Posterior vena cava (tissue), 2 donors: Measurements from ENCODE around the gene FOXO1. TPM values are rescaled to one million over a fixed set of nuclear protein-coding genes. Genes with fewer than 3 reads are reported as not detected.

Experiments
- DNase-seq: peaks from one replicate; pipeline ENCODE4 v3.0.0-alpha.2; 2020; ENCODE audit warnings: low spot score
- intact Hi-C, 2 donors: fragments of 100-400 bp; cut with DNase I; formaldehyde crosslinking; loops; one replicate each; pipeline versions ENCODE4 v1.14.1 to v1.14.2; 2022 to 2023
- total RNA-seq, 2 donors: library from RNA; stranded (reverse); fragmentation: NEBNext Ultra II Directional; extraction: Animal tissue kit (Norgen Biotek cat#: 25700); gene quantifications; one replicate each; pipeline ENCODE4 v1.2.1, GENCODE V29; 2021
- donor health status: DM: yes; HTN: yes; CAD: no.
- donor health status: DM: yes; HTN: yes; CAD: no.

The FOXO1 gene
- total RNA-seq, 2 donors from 2014 or later = 34.4 to 42.5 TPM

DNA sequence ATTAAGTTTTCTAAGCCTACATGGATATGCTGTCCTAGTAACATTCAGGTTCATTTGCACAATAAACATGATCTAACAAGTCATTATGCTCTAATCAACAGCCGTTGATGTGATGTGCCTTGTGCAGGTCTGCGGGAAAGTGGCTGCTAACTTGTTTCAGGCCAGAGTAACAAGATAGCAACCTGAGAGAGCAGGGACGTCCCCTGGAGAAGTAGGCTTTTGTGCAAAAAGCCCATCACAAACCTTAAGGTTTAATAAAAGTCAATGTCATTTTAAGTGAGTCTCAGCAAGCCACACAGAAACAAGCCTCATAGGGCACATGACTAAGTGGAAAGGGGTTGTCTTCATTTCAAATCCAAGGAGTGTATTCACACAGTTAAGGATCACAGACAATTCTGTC is 17.6 kb downstream of the FOXO1 start:
- intact Hi-C loops = no loop called here

DNA sequence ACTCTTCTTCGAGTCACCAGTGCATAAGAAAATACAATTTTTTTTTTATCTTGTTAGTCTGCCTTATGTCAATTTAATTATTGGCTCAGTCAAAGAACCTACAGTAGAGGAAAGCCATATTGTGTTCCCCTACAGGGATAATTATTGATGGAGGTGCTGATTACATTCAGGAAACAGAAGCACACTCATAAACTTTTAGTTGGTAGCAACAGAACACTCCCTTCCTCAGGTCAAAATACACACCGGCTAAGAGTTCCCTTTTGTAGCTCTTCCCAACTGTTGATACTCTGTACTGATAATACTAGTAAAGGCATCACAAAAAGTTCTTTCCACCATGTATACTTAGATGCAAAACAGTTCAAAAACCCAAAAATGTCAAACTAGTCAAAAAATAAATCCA is 18.4 kb downstream of the FOXO1 start:
- intact Hi-C loops = no loop called here
- no peak for DNase-seq

More for the DNA sequence above, 17.6 kb downstream of the FOXO1 start:
- DNase-seq = no peak

DNA sequence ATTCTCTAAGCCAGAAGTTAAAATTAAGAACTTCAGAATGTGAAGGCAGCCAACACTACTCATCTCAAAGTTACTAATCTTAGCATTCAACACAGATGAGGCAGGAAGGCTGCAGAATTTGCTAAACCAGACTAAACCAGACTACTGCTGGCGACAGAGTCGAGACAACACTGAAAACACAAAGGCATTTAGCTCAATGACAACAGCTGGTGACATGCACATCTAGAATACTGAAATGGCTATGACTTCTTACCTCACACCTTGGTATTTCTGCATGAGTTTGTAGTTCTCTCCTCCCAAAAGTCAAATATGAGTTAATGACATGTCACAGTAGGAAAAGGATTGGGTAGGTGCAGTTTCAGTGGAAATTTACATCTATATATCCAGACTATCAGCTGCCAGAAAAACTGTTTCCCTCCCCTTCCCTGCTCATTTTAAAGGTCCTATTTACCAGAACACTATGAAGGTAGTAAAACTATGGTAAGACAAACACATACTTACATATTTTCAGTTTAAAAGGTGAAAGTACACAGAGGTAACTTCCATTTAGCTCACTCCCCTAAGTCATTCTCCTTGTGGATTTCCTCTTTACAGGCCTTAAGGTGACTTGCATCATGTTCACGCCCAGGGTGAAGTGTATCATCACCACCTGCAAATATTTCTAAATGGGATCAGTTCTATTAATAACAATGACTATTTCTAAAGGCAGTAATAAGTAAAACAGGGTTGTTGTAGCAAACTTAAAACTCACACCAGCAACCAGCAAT is 21.4 kb downstream of the FOXO1 start:
- intact Hi-C loops = no loop called here
- DNase-seq = no peak

DNA sequence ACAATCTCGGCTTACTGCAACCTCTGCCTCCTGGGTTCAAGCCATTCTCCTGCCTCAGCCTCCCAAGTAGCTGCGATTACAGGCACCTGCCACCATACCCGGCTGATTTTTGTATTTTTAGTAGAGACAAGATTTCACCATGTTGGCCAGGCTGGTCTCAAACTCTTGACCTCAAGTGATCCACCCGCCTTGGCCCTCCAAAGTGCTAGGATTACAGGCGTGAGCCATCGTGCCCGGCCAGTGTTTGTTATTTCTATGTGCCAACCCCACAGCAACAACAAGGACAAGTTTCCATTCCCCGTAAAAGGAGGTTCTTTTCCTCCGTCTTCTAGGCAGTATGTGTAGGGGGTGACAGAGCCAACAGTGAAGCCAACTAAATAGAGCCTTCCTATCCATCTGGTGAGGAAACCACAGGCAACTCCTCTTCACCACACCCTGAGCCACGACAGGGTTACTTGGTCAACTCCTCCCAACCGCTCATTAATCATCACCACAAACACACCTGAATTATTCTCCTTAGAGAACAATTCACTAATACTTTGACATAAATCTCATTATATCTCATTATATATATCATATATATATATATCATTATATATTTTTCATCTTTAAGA is 25.5 kb downstream of the FOXO1 start:
- intact Hi-C loops = no loop called here
- DNase-seq = no peak

DNA sequence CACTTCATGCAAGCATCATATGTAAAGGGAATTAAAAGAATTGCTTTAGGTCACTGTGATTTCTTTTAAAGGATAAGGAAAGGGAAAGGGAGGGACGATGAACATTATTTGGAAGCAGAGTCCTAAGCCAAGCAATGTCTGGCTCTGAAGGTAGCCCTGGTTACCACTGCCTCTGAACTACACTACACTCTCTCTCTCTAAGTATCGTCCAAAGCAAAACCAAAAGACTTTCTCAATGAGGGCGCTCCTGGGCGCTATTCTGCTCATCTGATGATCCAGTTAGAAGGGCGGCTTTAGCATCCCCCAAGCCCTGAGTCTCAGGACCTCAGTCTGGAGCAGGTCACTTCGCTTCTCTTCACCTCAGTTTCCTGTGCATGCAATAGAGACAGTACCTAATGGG is 26.2 kb downstream of the FOXO1 start:
- intact Hi-C loops = no loop called here
- no peak for DNase-seq

DNA sequence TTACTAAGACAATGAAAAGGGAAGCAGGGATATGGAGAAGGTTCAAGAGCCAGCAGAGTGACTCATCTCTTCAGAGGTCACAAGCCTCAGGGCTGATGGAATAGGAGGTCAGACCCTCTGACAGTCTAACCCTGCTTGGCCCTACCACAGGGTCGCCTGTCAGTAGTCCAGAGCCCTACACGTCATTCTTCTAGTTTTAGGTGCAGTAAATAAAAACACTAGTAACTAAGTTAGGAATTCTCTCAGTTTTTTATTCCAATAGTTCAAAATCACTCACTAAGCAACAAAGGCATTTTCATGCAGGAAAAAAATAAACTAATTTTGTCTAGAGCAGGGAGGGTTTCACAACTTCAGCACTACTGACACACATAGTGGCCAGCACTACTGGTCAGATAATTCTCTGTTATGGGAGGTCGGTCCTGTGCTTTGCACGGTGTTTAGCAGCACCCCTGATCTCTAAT is 27.2 kb downstream of the FOXO1 start:
- intact Hi-C loops = no loop called here
- no peak for DNase-seq

DNA sequence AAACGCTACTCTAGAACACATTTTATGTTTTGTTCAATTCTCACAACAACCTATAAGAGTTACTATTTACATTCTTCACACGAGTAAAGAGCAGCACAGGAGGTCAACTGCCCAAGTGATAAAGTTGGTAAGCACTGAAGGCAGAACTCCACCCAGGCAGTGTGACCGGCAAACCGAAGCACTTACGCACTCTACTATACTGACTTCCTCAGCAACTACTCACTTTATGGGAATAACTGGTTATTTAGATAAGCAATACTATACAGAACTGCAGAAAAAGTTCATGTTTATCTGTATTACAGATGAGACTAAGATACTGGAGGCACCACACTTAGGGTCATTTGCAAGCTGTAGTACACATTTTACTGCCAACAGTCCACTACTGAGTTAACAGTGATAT is 28.8 kb downstream of the FOXO1 start:
- intact Hi-C loops = no loop called here
- no peak for DNase-seq

DNA sequence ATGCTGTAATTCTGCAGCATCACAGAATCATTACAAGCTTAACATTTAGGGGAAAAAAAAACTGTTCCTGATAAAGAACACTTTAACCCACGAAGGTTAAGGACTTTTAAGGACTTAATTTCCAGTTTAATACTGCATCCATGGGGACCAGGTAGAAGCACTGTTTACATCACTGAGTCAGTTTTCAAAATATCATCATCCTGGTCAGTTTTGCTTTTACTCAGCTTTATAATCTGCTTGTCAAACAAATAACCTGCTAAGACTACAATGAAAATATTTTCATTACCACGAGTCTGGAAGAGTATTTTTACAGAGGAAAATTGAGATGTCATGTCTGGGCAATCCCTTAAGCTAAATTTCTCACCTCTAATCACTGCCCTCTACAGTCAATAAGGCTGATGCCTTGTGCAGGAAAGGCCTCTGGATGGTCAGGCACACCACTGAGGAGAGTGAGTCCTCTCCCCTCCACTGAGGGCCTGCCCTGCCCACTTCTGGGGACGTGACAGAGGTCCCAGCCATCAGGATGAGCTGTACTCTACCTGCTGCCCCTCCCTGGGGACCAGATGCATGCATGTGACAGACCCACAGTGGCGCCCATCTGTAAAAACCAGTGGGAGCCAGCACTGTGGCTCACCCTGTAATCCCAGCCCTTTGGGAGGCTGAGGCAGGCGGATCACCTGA is 31.0 kb downstream of the FOXO1 start:
- intact Hi-C loops = no loop called here
- no peak for DNase-seq

DNA sequence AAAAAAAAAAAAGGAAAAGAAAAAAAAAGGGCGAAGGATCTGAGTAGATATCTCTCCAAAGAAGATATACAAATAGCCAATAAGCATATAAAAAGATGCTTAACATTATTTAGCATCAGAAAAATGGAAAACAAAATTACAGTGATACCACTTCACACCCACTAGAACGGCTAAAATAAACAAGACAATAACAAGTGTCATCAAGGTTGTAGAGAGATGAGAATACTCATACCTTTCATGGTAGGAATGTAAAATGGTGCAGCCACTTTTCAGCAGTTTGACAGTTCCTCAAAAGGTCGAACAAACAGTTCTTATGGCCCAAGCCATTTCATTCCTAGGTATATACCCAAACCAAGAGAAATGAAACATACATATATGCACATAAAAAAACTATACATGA is 33.5 kb downstream of the FOXO1 start:
- no peak for DNase-seq
- intact Hi-C loops = no loop called here

DNA sequence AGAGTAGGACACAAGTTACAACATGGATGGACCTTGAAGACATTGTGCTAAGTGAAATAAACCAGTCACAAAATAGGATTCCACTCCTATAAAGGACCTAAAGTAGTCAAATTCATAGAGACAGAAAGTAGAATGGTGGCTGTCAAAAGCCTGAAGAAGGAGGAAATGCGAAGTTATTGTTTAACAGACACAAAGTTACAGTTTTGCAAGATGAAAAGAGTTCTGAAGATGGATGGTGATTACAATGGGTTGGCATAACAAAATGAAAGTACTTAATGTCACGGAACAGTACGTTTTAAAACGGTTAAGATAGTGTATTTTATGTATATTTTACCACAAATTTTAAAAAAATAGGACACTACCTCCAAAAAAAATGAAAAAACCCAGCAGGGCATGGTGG is 34.8 kb downstream of the FOXO1 start:
- intact Hi-C loops = no loop called here
- no peak for DNase-seq

DNA sequence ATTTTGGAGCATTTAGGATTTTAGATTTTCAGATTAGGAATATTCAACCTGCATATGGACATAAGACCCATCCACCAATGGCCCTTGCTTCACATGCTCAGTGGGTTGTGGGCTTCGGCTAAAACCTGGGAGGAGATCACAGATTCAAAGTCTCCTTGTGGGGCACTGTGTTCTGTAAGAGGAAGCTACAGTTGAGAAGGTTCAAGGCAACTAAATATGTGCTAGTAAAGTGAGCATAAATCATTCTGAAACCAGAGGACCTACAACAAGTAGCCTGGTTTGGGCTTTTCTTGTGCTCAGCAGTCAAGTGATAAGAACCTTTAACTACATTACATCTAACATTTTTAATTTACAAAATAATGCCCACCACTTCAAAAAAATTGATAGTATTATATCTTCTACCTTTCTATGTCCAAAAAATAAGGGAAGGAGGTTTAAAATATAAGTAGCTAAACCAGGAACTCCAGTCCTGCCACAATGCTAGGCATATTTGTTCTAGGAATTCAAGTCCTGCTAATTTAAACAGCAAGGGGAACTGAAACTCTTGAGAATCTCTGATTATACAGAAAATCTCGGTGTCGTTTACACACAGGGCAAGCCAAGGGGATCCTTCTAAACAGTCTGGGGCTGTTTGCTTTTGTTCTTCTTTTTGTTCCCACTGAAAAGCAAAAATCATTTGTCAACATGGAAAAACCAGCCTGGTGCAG is 36.6 kb downstream of the FOXO1 start:
- no peak for DNase-seq
- intact Hi-C loops = no loop called here

DNA sequence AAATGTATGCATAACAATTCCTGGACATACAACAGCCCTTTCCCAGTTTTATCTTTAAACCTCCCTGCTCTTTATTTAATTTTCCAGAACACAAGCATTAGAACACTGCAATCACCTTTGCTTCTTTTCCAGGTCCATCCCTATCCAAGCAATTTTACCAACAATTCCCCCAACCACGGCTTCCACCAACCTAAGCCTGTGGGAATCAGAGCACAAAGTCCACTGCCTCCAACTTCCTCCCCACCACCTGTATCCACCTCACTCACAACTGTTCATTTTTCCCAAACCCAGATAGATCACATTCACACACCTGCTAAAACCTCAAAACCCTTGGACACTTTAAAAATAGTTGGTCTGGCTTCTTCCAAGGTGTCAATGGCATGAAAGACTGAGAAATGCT is 39.5 kb downstream of the FOXO1 start:
- no peak for DNase-seq
- intact Hi-C loops = no loop called here

DNA sequence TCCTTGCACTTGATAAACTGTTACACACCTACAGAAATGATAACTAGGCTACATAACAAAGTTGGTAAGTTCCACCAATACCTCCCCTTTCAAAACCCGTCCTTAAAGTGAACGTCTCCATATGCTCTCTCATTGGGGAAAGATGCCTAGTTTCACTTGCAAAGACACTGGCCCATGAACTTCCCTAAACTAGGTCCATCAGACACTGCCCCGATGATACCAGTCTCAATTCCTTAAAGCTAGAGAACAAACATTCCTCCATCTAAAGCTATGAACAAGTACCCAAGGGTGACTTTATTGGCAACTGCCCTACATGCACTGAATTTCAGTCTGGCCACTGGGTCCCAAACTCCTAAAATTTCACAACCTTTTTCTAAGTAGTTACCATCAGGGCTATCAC is 39.9 kb downstream of the FOXO1 start:
- DNase-seq = no peak
- intact Hi-C loops = no loop called here

DNA sequence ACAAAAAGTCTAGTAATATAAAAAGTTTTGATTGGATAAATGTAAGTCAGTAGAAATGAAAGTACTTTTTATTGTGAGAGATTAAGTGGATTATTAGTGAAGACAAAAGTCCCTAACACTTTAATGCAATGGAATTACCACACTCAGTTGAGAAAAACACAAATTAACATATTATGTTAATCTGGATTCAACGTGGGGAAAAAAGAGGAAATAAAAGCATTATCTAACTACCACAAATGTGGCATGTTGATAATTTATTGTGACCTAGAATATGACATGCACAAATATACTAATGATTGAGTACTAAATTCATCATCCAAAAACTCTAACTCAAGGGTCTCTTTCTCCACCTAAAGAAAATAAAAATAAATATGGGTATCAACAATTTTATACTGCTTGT is 41.5 kb downstream of the FOXO1 start:
- intact Hi-C loops = no loop called here
- no peak for DNase-seq

DNA sequence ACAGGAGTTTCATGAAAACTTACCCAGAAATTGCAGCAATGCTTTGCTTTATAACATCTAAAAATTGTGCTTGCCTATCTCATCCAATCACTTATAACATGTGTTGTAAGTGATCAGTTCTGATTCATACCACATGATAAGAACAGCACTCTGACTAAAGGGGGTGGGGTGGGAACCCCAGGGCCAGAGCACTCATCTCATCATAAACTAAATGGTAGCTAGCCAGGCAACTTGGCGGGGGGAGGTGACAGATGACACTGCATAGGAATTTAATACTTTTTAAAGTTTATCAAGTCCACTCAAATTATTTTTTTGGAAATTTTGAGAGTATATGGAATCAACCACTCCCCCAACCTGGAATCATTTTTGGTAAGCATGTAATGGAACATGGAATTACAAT is 42.1 kb downstream of the FOXO1 start:
- DNase-seq = no peak
- intact Hi-C loops = no loop called here

DNA sequence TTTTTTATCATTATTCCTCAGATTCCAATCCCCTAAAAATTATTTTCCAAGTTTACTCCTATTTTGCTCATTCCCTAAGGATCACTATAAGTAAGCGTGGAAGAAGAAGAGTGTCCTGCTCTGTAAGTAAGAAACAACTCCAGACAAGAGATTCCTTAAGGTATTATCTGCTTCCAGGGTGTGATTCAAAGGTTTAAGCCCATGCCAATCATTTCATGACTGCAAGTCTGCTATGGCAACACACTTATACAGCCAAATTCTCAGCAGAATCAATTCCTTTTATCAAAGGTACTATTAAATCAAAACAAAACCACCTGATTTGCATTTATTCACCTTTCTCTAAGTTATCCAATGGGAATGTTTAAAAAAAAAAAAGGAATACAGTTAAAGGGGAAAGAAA is 43.7 kb downstream of the FOXO1 start:
- intact Hi-C loops = no loop called here

DNA sequence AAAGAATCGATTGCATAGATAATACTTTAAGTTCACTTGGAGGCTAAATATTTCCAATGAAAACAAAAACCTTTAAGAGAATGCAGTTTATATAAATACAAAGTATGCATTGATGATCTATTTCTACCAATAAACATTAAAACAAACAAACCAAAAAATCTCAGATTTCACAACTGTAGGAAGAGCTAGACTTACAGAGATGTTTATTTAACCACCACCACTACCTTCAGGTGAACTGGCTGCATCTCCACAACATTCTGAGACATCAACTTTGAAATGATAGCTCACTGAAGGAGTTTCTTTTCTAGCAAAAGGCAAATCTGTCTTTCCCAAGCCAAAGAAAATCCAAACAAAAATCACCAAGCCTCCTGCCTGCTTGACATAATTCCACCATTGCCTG is 44.2 kb downstream of the FOXO1 start:
- DNase-seq = no peak
- intact Hi-C loops = no loop called here

More for the DNA sequence above, 43.7 kb downstream of the FOXO1 start:
- no peak for DNase-seq

DNA sequence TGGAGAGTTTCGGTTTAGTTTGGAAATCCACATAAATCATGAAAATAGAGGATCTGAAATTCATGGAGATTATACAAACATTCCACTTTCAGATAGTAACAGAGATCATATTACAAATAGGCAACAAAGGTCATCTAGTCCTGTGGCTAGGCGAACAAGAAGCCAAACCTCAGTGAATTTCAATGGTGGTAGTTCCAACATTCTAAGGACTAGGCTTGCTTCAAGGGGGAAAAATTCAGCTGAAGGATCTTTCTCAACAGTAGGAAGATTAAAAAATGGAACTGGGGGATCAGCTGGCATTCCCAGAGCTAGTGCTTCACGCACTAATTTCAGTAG is 47.0 kb downstream of the FOXO1 start:
- DNase-seq = no peak
- intact Hi-C loops = loop anchor here in 1 of 2 donors (5.0 kb wide), 1 partner anchor 787 kb away; no protein-coding TSS in a partner anchor

DNA sequence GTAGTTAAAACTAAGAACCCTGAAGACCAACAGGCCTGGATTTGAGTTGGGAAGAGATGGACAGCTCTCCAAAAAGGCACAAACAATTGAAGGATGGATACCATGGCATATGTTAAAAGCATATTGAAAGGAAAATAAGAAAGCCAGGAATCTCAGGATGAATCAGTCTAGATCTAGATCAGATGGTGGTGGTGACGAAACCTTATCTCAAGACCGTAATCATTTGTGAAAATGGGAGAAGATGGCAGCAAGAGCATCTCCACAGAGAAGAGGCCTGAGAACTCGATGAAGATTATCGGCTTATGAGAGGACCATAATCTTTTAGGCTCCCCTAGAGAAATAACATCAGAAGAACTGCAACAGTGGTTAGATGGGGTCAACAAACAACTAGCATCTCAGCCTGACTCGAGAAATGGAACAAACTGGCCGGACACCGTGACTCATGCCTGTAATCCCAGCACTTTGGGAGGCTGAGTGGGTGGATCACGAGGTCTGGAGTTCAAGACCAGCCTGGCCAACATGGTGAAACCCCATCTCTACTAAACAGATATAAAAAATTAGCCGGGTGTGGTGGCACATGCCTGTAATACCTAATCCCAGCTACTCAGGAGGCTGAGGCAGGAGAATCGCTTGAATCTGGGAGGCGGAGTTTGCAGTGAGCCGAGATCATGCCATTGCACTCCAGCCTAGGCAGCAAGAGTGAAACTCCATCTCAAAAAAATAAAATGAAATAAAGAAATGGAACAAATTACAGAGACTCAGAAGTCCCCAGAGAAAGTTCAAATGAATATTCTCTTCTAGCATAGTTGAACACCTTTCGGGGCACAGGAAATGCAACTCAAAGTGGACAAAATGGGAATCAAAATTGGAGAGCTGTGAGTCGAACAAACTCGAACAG is 47.6 kb downstream of the FOXO1 start:
- intact Hi-C loops = loop anchor here in 1 of 2 donors (5.0 kb wide), 1 partner anchor 787 kb away; no protein-coding TSS in a partner anchor
- DNase-seq = no peak
